ENCODE measurements around the gene MEDAG.

MEDAG gene

DNA sequence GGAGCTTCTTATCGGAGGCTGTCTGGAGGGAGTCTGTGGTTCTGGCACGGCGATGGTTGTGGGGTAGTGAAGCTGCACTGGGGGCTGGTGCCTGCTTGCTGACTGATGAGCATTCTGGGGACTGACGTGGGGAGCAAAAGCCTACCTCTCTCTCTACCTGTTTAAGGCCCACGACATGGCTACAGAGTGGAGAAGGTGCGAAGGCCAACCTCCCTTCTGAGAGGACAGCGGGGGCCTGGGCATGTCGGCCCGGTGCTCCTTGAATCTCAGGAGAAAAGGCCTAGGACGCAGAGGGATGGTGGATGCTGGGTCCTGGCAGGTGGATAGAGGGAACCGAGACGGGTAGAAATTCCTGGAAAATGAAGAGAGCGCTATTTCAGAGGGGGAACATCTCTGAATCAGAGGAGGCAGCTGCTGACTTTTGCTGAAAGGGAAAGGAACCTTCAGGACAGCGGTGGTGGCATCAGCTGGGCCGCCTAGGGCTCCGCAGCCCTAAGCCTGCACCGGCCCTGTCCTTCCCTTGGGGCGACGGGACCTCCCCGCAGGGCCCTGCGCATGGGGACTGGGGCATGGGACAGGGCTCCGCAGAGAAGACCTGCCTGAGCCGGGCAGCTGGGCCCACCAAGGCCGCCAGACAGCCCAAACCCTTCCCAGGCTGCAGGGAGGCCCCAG is 35.0 kb upstream of the MEDAG start:
- Histone ChIP-seq H3K36me3 (replicated peaks; ENCODE audit: low read depth, low read length) (no peaks in the 10 kb centered on the region), H3K27me3 (ENCODE audit: low read depth, low read length) (peaks cover 32% of the 10 kb centered on the region), H3K27ac (ENCODE audit: low read length) (no peak overlapping the region), H3K9ac (ENCODE audit: low read length) (no peak overlapping the region), H3K4me1 (ENCODE audit: low read length) (peaks cover 16% of the 10 kb centered on the region), H2AFZ (ENCODE audit: low read depth, low read length) (no peak overlapping the region), H3K4me2 (ENCODE audit: low read length) (no peak overlapping the region), H4K20me1 (ENCODE audit: insufficient read depth, low read length) (no peaks in the 10 kb centered on the region), H3K4me3 (ENCODE audit: low read length) (no peak overlapping the region), H3K79me2 (ENCODE audit: low read length) (no peaks in the 10 kb centered on the region), H3K9me3 (ENCODE audit: insufficient read depth, low read length) (no peaks in the 10 kb centered on the region)
- no peak for TF ChIP-seq CTCF (IDR thresholded peaks at IDR 0.05; ENCODE audit: low read depth, low read length)
- no peak for TF ChIP-seq EZH2phosphoT487 (IDR thresholded peaks at IDR 0.05; ENCODE audit: low read depth)

- Histone ChIP-seq H3K9ac (ENCODE audit: low read length) (no peak overlapping the region), H3K27ac (ENCODE audit: low read length) (no peak overlapping the region), H2AFZ (ENCODE audit: low read depth, low read length) (no peak overlapping the region), H3K27me3 (ENCODE audit: low read depth, low read length) (peaks cover 27% of the 10 kb centered on the region), H3K4me2 (ENCODE audit: low read length) (no peak overlapping the region), H3K79me2 (ENCODE audit: low read length) (no peaks in the 10 kb centered on the region), H4K20me1 (ENCODE audit: insufficient read depth, low read length) (no peaks in the 10 kb centered on the region), H3K36me3 (replicated peaks; ENCODE audit: low read depth, low read length) (no peaks in the 10 kb centered on the region), H3K9me3 (ENCODE audit: insufficient read depth, low read length) (no peaks in the 10 kb centered on the region), H3K4me3 (ENCODE audit: low read length) (no peak overlapping the region), H3K4me1 (ENCODE audit: low read length) (peaks cover 16% of the 10 kb centered on the region)
- TF ChIP-seq EZH2phosphoT487 (IDR thresholded peaks at IDR 0.05; ENCODE audit: low read depth): no peak
- TF ChIP-seq CTCF (IDR thresholded peaks at IDR 0.05; ENCODE audit: low read depth, low read length): no peak
These were observed 34.3 kb upstream of the MEDAG start for GRCh38 chr13:30871588-30872275.

DNA sequence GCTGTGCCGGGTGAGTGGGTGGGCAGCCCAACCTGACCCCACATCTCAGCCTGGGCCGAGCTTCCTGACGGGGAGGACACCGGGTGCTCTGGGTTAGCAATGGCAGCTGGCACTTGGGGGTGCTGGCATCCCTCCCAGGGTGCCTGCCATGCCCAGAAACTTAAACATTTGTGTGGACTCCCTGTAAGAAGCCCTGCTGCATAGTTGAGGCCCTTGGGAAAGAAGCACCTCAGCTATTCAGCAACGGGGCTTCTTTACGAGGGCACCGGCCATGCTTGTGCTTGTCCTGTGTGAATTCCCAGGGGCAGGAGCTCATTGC is 33.8 kb upstream of the MEDAG start:
- H3K9ac ChIP-seq (ENCODE audit: low read length): no peak overlapping the region
- H3K4me1 ChIP-seq (ENCODE audit: low read length): peaks cover 16% of the 10 kb centered on the region
- no peaks in the 10 kb centered on the region for H3K36me3 ChIP-seq (replicated peaks; ENCODE audit: low read depth, low read length)
- no peak overlapping the region for H3K4me3 ChIP-seq (ENCODE audit: low read length)
- H3K9me3 ChIP-seq (ENCODE audit: insufficient read depth, low read length): no peaks in the 10 kb centered on the region
- H3K27me3 ChIP-seq (ENCODE audit: low read depth, low read length): peaks cover 25% of the 10 kb centered on the region
- TF ChIP-seq CTCF (IDR thresholded peaks at IDR 0.05; ENCODE audit: low read depth, low read length): no peak
- no peak for TF ChIP-seq EZH2phosphoT487 (IDR thresholded peaks at IDR 0.05; ENCODE audit: low read depth)
- no peaks in the 10 kb centered on the region for H4K20me1 ChIP-seq (ENCODE audit: insufficient read depth, low read length)
- H3K27ac ChIP-seq (ENCODE audit: low read length): no peak overlapping the region
- no peak overlapping the region for H2AFZ ChIP-seq (ENCODE audit: low read depth, low read length)
- H3K4me2 ChIP-seq (ENCODE audit: low read length): no peak overlapping the region
- H3K79me2 ChIP-seq (ENCODE audit: low read length): no peaks in the 10 kb centered on the region

- no peak overlapping the region for H3K4me2 ChIP-seq (ENCODE audit: low read length)
- no peak for TF ChIP-seq EZH2phosphoT487 (IDR thresholded peaks at IDR 0.05; ENCODE audit: low read depth)
- TF ChIP-seq CTCF (IDR thresholded peaks at IDR 0.05; ENCODE audit: low read depth, low read length): no peak
- no peaks in the 10 kb centered on the region for H3K79me2 ChIP-seq (ENCODE audit: low read length)
- no peak overlapping the region for H3K9ac ChIP-seq (ENCODE audit: low read length)
- no peak overlapping the region for H3K4me3 ChIP-seq (ENCODE audit: low read length)
- peaks cover 16% of the 10 kb centered on the region for H3K4me1 ChIP-seq (ENCODE audit: low read length)
- H4K20me1 ChIP-seq (ENCODE audit: insufficient read depth, low read length): no peaks in the 10 kb centered on the region
- no peak overlapping the region for H3K27ac ChIP-seq (ENCODE audit: low read length)
- no peaks in the 10 kb centered on the region for H3K9me3 ChIP-seq (ENCODE audit: insufficient read depth, low read length)
- H3K27me3 ChIP-seq (ENCODE audit: low read depth, low read length): peaks cover 25% of the 10 kb centered on the region
- H2AFZ ChIP-seq (ENCODE audit: low read depth, low read length): no peak overlapping the region
- no peaks in the 10 kb centered on the region for H3K36me3 ChIP-seq (replicated peaks; ENCODE audit: low read depth, low read length)
These were observed 33.2 kb upstream of the MEDAG start for GRCh38 chr13:30872685-30873461.
